Measurements from ENCODE around the gene NTN1. TPM values are rescaled to one million over a fixed set of nuclear protein-coding genes. Genes with fewer than 3 reads are reported as not detected.

The NTN1 gene
- polyA plus RNA-seq, 1 experiment: 0.06 TPM

GRCh38 chr17:9074131-9074530 is 52.8 kb downstream of the NTN1 start:
- CTCF ChIA-PET: no interaction called here
- DNase-seq (ENCODE audit: low read depth): no peak
- Histone ChIP-seq H3K4me3 (ENCODE audit: low read depth, low read length) (no peak overlapping the region), H3K36me3 (ENCODE audit: control insufficient read depth, insufficient read depth, low read length) (no peaks in the 10 kb centered on the region), H3K27me3 (ENCODE audit: control insufficient read depth, insufficient read depth, low read length) (no peaks in the 10 kb centered on the region)
- TF ChIP-seq CTCF (IDR thresholded peaks at IDR 0.05; ENCODE audit: insufficient read depth, low read depth, low read length): no peak
- POLR2A ChIA-PET: no interaction called here

- Histone ChIP-seq H3K27me3 (ENCODE audit: control insufficient read depth, insufficient read depth, low read length) (no peaks in the 10 kb centered on the region), H3K36me3 (ENCODE audit: control insufficient read depth, insufficient read depth, low read length) (no peaks in the 10 kb centered on the region), H3K4me3 (ENCODE audit: low read depth, low read length) (no peak overlapping the region)
- ChIA-PET CTCF (no interaction called here), POLR2A (no interaction called here)
- TF ChIP-seq CTCF (IDR thresholded peaks at IDR 0.05; ENCODE audit: insufficient read depth, low read depth, low read length): no peak
- DNase-seq (ENCODE audit: low read depth): no peak
These were observed 58.3 kb downstream of the NTN1 start for GRCh38 chr17:9079461-9080103.

GRCh38 chr17:9080296-9080914 is 59.1 kb downstream of the NTN1 start:
- no peak for TF ChIP-seq CTCF (IDR thresholded peaks at IDR 0.05; ENCODE audit: insufficient read depth, low read depth, low read length)
- Histone ChIP-seq H3K4me3 (ENCODE audit: low read depth, low read length) (no peak overlapping the region), H3K27me3 (ENCODE audit: control insufficient read depth, insufficient read depth, low read length) (no peaks in the 10 kb centered on the region), H3K36me3 (ENCODE audit: control insufficient read depth, insufficient read depth, low read length) (no peaks in the 10 kb centered on the region)
- ChIA-PET CTCF (no interaction called here), POLR2A (no interaction called here)
- DNase-seq (ENCODE audit: low read depth): no peak

GRCh38 chr17:9080983-9081382 is 59.7 kb downstream of the NTN1 start:
- Histone ChIP-seq H3K27me3 (ENCODE audit: control insufficient read depth, insufficient read depth, low read length) (no peaks in the 10 kb centered on the region), H3K36me3 (ENCODE audit: control insufficient read depth, insufficient read depth, low read length) (no peaks in the 10 kb centered on the region), H3K4me3 (ENCODE audit: low read depth, low read length) (no peak overlapping the region)
- CTCF ChIA-PET: no interaction called here
- POLR2A ChIA-PET: no interaction called here
- no peak for TF ChIP-seq CTCF (IDR thresholded peaks at IDR 0.05; ENCODE audit: insufficient read depth, low read depth, low read length)
- no peak for DNase-seq (ENCODE audit: low read depth)

- Histone ChIP-seq H3K27me3 (ENCODE audit: control insufficient read depth, insufficient read depth, low read length) (no peaks in the 10 kb centered on the region), H3K36me3 (ENCODE audit: control insufficient read depth, insufficient read depth, low read length) (no peaks in the 10 kb centered on the region), H3K4me3 (ENCODE audit: low read depth, low read length) (no peak overlapping the region)
- CTCF ChIA-PET: no interaction called here
- DNase-seq (ENCODE audit: low read depth): no peak
- TF ChIP-seq CTCF (IDR thresholded peaks at IDR 0.05; ENCODE audit: insufficient read depth, low read depth, low read length): no peak
- POLR2A ChIA-PET: no interaction called here
These were observed 65.3 kb downstream of the NTN1 start for GRCh38 chr17:9086577-9086976.

Data from BJ (cell line).